GM10847 (cell line): ENCODE measurements around the gene SAE1.
A peak's percentile ranks its signal among the peaks of the same experiment; 100 is the strongest.

Experiments used
- POLR2A ChIP-seq: IDR thresholded peaks from 2 replicates; pipeline ENCODE4 v1.6.1; 2011; ENCODE audit not compliant: insufficient read length; ENCODE audit errors: extremely low read depth

SAE1 gene

DNA sequence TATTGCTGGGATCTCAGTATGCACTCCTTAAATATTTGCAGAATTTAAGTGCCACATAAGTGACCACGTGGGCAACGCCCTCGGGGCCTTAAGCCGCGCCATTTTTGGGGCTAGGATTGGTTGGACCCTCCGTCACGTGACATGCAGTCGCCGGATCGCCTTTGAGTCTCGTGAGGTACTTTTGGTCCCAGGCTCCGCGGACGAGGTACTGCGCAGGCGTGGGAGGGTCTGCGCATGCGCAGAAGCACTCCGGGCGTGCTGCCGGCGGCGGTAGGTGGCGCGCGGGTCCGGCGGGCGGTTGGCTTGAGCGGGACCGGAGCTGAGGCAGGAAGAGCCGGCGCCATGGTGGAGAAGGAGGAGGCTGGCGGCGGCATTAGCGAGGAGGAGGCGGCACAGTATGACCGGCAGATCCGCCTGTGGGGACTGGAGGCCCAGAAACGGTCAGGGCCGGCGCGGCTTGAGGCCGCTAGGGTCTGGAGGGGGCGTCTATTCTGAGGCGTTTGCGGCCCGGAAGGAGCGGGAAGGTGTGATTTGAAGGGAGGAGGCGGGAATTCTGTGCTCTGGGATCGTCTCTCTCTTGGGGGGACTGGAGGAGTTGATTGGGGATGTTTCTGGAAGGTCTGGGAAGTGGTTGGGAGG, at the start of gene SAE1:
Gene SAE1 (plus strand): TSS at position 247 of the 639 bp plus-strand sequence. CDS start 96 bp downstream, at position 343.
- TF ChIP-seq POLR2A, result peak; percentile 80

DNA sequence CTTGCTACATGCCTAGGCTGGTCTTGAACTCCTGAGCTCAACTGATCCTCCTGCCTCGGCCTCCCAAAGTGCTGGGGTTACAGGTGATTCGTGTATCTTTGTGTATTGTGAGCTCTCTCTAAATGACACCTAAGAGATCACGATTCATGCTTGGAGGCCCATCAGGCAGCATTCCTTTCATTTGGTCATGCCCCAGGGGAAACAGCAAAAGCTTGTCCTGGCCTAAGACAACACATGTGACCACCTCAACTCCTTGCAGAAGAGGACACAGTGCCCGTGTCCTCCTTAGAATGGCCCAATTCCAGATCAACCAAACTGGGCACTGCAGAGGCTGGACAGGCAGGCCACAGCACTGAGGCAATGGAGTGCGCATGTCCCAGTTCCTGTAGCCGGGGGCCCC, 49.5 kb upstream of the SAE1 start:
- no peak for TF ChIP-seq POLR2A

DNA sequence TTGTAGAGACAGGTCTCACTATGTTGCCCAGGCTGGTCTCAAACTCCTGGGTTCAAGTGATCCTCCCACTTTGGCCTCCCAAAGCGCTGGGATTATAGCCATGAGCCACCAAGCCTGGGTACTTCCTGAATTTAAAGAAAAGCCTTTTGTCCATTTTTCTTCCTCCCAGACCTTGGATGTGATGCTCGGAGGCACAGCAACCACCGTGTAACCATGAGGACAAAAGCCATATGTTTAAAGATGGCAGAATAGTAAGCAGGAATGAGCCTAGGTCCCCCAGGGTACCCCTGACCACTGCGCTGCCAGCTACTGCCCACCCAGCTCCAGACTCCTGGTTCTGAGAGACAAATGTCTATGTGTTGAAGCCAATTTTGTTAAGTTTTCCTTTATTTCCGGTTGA, 48.1 kb upstream of the SAE1 start:
- no peak for TF ChIP-seq POLR2A

DNA sequence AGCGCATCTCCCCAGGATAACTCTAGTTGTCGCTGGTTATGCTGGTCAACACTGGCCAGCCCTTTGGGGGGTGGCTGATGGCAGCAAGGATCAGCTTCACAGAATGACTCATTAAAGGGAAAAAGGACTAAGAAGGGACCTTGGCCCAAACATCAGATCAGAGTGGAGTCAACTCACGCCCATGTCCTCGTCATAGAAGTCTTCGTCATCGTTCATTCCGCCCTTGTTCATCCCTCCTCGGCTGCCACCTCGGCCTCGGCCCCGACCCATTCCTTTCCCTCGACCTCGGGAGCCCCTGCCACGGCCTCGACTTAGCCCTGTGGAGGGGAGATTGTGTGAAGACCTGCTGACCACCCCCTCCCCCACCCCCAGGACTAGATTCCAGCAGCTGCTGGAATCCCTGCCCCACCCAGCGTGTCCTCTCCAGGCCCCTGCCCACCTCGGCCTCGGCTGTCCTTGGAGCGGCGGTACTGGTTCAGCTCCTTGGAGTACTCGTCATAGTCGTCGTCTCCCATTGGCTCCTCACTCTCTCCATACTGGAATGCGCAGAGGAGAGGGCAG, 45.7 kb upstream of the SAE1 start:
- no peak for TF ChIP-seq POLR2A

DNA sequence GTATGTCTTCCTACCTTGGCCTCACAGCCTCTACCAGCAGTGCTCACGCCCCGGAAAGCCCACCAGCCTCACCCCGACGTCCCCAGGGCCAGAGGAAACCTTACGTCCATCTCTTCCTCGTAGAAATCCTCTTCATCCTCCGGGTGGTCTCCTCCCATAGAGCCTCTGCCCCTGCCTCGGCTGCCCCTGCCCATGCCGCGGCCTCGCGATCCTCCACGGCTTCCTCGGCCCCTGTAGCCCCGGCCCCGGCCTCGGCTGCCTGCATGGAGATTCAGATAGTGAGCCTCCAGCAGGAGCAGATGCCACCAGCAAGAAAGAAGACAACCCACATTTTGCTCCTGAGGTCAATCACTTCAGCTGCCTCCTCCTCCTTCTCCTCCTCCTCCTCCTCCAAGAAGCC, 44.4 kb upstream of the SAE1 start:
- TF ChIP-seq POLR2A, result no peak

DNA sequence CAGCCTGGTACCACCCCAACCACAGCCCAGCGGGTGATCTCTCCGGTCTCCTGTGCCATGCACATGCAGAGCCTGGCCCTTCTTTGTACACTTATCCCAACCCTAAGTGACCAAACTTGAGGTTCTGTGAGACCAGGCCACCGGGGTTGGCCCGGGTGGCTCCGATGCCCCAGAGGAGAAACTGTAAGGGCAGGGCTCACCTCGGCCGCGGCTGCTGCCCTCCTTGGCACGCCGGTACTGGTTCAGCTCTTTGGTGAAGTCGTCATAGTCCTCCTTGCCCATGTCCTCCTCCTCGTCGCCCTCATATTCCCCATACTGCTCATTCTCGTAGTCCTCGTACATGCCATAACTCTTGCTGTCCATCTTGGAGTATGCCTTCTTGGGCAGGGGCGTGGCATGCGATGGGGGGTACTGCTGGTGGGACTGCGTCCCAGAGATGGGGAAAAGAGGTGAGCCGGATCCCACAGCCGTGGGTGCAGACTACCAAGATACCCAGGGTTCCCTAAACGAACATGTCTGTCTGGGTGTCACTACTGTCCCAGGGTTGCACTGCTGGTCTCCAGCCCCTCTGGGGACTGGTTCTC, 40.8 kb upstream of the SAE1 start:
- no peak for TF ChIP-seq POLR2A

DNA sequence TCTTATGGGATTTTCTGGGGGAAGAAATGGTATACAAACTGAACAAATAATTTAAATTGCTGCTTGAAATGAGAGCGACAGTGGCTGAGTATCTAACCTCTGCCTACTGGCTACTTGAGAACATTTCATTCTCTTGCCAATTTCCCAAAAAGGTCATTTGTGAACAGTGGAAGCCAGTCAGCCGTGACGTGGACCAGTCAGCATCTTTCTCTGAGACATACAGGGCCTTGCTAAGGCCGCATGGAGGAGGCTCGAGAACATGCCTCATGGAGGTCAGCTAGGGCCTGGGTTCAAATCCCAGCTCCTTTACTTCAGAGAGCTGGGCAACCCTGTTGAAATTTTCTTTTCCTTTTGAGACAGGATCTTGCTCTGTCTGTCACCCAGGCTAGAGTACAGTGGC, 37.4 kb upstream of the SAE1 start:
- TF ChIP-seq POLR2A, result no peak

DNA sequence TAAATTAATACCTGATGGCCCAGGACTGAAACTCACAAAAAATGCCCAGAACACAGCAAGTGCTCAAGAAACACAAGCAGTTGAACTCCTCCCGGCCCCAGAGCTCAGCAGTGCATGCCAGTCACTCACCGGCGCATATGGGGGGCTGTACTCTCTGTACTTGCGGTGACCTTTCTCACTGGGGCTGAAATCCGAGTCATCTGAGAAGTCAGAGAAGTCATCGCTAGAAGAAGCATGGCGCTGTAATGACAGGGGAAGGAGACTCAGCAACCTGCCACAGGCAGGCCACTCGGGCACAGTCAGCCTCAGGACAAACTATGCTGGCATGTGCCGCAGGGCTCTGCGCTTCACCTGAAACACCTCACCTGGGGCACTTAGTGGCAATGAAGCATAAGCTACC, 36.8 kb upstream of the SAE1 start:
- TF ChIP-seq POLR2A, result no peak

DNA sequence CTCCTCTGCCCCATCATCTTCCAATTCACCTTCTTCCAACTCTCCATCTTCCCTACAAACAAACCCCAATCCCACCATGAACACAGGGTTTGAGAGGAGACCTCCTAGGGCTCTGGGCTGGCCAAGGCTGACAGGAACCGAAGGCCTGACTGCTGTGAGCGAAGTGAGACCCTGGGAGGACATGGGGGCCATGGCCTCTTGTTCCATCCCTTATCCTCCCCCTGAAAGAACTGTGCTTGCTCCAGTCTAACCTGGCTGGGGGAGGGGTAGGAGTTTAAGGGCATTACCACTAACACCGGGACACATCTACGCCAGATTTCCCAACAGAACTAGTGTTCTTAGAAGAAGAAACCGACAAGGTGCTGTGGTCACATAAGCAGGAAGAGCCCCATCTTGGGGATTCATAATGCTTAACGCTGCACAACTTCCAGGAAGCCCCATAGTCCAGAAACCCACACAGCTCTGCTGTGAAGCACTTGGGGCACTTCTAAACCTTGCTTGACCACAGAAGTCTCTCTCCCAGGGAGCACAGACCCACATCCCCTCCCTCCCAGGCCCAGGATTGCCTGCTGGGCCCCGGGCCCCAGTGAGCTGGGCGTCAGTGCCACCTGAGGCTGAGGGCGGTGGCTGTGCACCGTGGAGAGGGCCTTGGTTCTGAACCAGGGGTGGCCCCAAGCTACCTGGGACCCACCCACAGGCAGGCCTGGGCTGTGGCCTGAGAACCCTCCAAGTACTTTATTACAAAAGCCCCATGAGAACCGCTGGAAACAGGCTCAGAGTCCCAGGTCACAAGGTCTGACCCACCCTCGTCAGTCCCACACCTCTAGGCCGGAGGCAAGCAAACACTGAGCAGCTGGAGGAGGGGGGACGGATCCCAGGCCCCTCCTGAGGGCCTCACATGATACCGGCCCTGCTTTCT, 35.8 kb upstream of the SAE1 start:
- TF ChIP-seq POLR2A, result no peak

DNA sequence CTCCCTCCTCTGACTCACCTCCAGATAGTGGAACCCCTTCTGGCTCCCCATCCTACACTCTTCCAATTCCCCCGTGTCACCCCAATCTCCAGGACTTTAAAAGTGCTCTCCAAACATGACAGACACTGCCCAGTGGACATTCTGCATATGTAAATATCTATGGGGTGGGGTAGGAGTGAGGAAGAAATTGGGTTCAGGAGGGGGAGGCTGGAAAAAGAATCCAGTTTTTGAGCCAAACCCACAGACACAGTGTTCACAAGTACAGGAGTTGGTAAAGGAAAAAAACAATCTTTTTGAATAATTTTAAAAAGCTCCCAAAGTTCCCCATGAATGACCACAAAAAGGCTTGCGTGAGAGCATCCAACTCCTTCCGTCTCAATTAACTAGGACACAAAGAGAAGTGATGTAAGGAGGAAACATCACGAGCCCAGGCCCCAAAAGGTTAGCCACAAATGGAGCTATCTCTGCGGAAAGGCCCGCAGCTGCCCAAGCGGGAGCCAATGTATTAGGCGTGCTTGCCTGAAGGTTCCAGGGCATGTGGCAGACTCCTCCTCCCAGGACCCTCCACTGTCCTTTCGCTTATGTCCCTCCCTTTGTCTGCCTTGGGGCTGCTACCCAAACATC, 35.0 kb upstream of the SAE1 start:
- no peak for TF ChIP-seq POLR2A

DNA sequence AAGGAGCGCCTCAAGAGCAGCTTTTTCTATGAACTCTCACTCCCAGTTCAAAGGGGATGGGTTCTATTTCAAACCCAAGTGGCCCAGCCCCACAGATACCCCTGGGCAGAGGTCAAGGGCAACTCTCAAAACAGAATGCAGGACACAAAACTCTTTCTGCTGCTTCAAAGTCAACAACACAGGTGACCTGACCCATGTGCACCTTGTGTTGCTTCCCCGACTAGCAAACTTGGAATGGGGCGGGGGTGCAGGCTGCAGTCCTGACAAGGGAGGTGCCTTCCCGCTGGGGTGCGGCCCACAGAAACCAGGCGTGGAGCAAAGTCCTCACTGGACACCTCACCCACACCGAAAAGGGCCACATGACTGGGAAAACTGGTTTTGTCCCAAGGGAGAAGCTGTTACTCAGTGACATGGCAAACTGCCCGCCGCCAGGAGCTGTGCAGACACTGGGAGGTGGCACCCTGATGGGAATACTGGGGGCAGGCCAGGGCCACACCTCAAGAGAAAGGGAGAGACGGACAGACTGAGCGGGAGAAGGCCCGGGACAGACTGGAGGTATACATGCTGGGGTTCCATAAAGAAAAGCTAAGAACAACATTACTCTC, 34.4 kb upstream of the SAE1 start:
- no peak for TF ChIP-seq POLR2A

DNA sequence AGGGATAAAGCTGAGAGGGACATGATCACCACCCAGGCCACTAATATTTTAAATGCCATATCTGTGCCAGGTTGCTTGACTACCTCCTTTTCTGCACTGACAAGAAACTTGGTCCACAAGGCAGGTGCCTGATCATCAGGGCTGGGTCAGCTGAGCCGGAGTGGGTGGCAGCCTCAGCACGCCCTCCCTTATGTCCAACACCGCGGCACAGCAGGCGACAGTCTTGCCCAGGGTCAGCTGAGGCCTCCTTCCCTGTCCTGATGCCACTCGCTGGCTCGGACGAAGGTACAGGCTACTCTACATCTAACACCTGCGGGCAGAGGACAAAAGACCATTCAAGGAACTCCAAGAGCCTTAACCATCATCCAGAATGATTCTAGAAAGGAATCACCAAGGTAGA, 33.9 kb upstream of the SAE1 start:
- no peak for TF ChIP-seq POLR2A

DNA sequence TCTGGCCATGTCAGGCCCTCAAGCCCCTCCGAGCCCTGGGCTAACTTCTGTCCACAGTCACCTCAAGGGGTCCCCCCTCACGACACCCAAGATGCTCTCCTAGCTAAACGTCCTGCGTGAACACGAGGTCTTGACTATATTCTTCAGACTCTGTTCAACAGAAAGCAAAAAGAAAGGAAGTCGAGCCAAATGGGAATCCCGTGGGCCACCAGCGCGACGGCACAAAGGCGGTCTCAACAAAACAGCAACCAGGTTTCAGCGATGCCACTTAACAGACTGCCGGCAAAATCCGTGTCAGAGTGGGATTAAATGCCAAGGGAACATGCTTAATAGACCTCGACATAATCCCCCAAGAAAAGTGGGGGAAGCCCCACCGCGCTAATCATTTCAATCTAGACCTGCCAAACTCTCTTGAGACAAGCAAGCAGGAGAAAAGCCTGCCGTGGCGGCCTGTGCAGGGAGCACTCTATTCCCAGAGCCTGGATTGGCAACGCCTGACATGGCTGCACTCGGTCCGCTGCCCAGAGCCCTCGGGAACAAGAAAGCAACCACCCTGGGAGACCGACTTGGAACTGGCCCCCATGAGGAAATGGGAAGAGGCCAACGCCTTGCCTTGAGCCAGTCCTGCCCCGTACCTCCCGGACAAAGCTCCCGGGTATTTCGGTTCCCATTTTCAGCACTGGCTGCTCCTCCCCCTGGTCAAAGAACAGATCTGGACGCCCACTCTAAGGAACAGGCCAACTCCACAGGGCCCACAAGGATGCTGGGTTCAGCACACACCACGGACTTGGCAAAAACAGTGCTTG, 33.0 kb upstream of the SAE1 start:
- TF ChIP-seq POLR2A, result no peak

DNA sequence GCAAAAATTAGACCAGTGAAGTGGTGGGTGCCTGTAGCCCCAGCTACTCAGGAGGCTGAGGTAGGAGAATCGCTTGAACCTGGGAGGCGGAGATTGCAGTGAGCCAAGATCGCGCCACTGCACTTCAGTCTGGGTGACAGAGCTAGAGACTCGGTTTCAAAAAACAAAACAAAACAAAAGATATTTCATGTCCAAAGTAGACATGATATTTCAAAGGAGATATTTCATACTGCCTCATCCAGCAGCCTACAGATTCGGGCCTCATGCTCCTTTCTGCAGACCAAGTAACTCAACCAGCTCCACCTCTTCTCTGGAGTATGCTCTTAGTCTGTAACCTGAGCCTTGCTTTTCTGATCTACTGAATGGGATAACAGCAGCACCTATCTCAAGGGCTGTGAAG, 32.0 kb upstream of the SAE1 start:
- no peak for TF ChIP-seq POLR2A
